Sigmoid colon (tissue), 7 donors: Measurements from ENCODE around the gene LCLAT1. TPM values are rescaled to one million over a fixed set of nuclear protein-coding genes. Genes with fewer than 3 reads are reported as not detected.

Experiments
- DNase-seq: peaks from one replicate; pipeline ENCODE4 v3.0.0-alpha.2; 2019
- H3K27ac ChIP-seq, 4 donors: fragments of 200-600 bp; sonication (generic); one replicate each; pipeline ENCODE4 v1.5.1; 2016 to 2019; ENCODE audit warnings: mild to moderate bottlenecking in 1 of 4
- H3K27me3 ChIP-seq, 3 donors: fragments of 200-600 bp; sonication (generic); one replicate each; pipeline ENCODE4 v1.5.1; 2019; ENCODE audit warnings: mild to moderate bottlenecking in 1 of 3
- H3K36me3 ChIP-seq, 4 donors: fragments of 200-600 bp; sonication (generic); one replicate each; pipeline ENCODE4 v1.5.1; 2016 to 2019
- H3K4me1 ChIP-seq, 4 donors: fragments of 200-600 bp; sonication (generic); one replicate each; pipeline ENCODE4 v1.5.1; 2017 to 2019
- H3K4me3 ChIP-seq, 4 donors: fragments of 200-600 bp; sonication (generic); one replicate each; pipeline ENCODE4 v1.5.1; 2017 to 2019; ENCODE audit warnings: mild to moderate bottlenecking in 2 of 4, moderate library complexity in 1 of 4
- H3K9me3 ChIP-seq, 4 donors: fragments of 200-600 bp in 3 of 4; sonication (generic) in 3 of 4; one replicate each; pipeline versions ENCODE4 v1.5.1 to v1.6.1; 2013 to 2019
- CTCF ChIP-seq, 4 experiments: fragments of 450-650 bp in 3 of 4; fragments of 200-600 bp in 1 of 4; IDR thresholded peaks; one replicate each; pipeline ENCODE4 v1.5.1; 2016 to 2019; ENCODE audit warnings: antibody characterized with exemption in 4 of 4, mild to moderate bottlenecking in 3 of 4, moderate library complexity in 2 of 4
- EP300 ChIP-seq, 4 donors: sonication (generic); formaldehyde crosslinking; IDR thresholded peaks; one replicate each; pipeline ENCODE4 v1.6.1; 2017; ENCODE audit warnings: antibody characterized with exemption in 4 of 4
- POLR2A ChIP-seq, 2 donors: fragments of 450-650 bp; IDR thresholded peaks; one replicate each; pipeline ENCODE4 v1.6.1; 2016; ENCODE audit warnings: antibody characterized with exemption in 2 of 2, mild to moderate bottlenecking in 2 of 2, moderate library complexity in 2 of 2
- POLR2AphosphoS5 ChIP-seq, 4 donors: sonication (generic); formaldehyde crosslinking; IDR thresholded peaks; one replicate each; pipeline ENCODE4 v1.6.1; 2017; ENCODE audit warnings: antibody characterized with exemption in 4 of 4
- WGBS, 2 donors: extraction: QIAGEN DNeasy Blood & Tissue Kit; methylation state at CpG; one replicate each; pipeline ENCODE4 v1.1.7; 2013; 5-methylcytosine and 5-hydroxymethylcytosine counted together
- intact Hi-C: fragments of 100-400 bp; cut with DNase I; formaldehyde crosslinking; loops from one replicate; pipeline ENCODE4 v1.15.1; 2023
- polyA plus RNA-seq, 3 donors: library from polyadenylated mRNA; stranded (reverse); fragments of 200-250 nt; gene quantifications; one replicate each; pipeline ENCODE4 v1.2.3, GENCODE V29; 2013
- total RNA-seq, 4 donors: library from RNA; depleted of rRNA; stranded (reverse); fragments of >200 nt; gene quantifications; one replicate each; pipeline ENCODE4 v1.1.0, GENCODE V29; 2016
- donor health status: healthy with polysubstance abuse.
- donor health status: Bipolar disorder and iron deficiency.
- donor health status: healthy.

Gene LCLAT1
- total and polyA plus RNA-seq, 7 donors: 1.2 to 17.2 (median 10.0) TPM

GRCh38 chr2:30565851-30566358 is 118.9 kb downstream of the LCLAT1 start:
- DNase-seq: no peak
- intact Hi-C loops: no loop called here
- Histone ChIP-seq H3K27me3 (no peaks in the 10 kb centered on the region), H3K36me3 (peaks cover 0 to 9% (median 0%) of the 10 kb centered on the region in 4 donors), H3K27ac (peak overlapping the region in 2 of 4 donors; percentile 12 to 29), H3K4me1 (peaks cover 0 to 10% (median 0%) of the 10 kb centered on the region in 4 donors), H3K4me3 (no peak overlapping the region), H3K9me3 (no peaks in the 10 kb centered on the region)
- 70 to 78% methylated on average over 5 of the region's 5 CpGs for WGBS, 2 donors
- TF ChIP-seq EP300 (IDR thresholded peaks at IDR 0.05) (no peak), POLR2A (IDR thresholded peaks at IDR 0.05) (no peak), CTCF (IDR thresholded peaks at IDR 0.05) (no peak), POLR2AphosphoS5 (IDR thresholded peaks at IDR 0.05) (no peak)

GRCh38 chr2:30566631-30567030 is 119.6 kb downstream of the LCLAT1 start:
- H3K27me3 ChIP-seq: no peaks in the 10 kb centered on the region
- H3K9me3 ChIP-seq: no peaks in the 10 kb centered on the region
- H3K4me3 ChIP-seq: no peak overlapping the region
- no peak for DNase-seq
- TF ChIP-seq POLR2A (IDR thresholded peaks at IDR 0.05) (no peak), POLR2AphosphoS5 (IDR thresholded peaks at IDR 0.05) (peak in 2 of 4 donors; percentile 15 to 24), EP300 (IDR thresholded peaks at IDR 0.05) (no peak), CTCF (IDR thresholded peaks at IDR 0.05) (no peak)
- H3K27ac ChIP-seq: peak overlapping the region in 2 of 4 donors; percentile 12 to 29
- peaks cover 0 to 9% (median 0%) of the 10 kb centered on the region in 4 donors for H3K36me3 ChIP-seq
- 90 to 93% methylated on average over 4 of the region's 4 CpGs for WGBS, 2 donors
- peaks cover 0 to 10% (median 0%) of the 10 kb centered on the region in 4 donors for H3K4me1 ChIP-seq
- intact Hi-C loops: no loop called here

GRCh38 chr2:30567317-30567716 is 120.3 kb downstream of the LCLAT1 start:
- H3K36me3 ChIP-seq: peaks cover 0 to 9% (median 0%) of the 10 kb centered on the region in 4 donors
- no peaks in the 10 kb centered on the region for H3K9me3 ChIP-seq
- peaks cover 0 to 10% (median 0%) of the 10 kb centered on the region in 4 donors for H3K4me1 ChIP-seq
- 97 to 98% methylated on average over 4 of the region's 4 CpGs for WGBS, 2 donors
- no peak for DNase-seq
- no peak overlapping the region for H3K4me3 ChIP-seq
- TF ChIP-seq POLR2A (IDR thresholded peaks at IDR 0.05) (no peak), POLR2AphosphoS5 (IDR thresholded peaks at IDR 0.05) (no peak), CTCF (IDR thresholded peaks at IDR 0.05) (no peak), EP300 (IDR thresholded peaks at IDR 0.05) (no peak)
- H3K27ac ChIP-seq: no peak overlapping the region
- intact Hi-C loops: no loop called here
- H3K27me3 ChIP-seq: no peaks in the 10 kb centered on the region

GRCh38 chr2:30569946-30570345 is 122.9 kb downstream of the LCLAT1 start:
- TF ChIP-seq POLR2A (IDR thresholded peaks at IDR 0.05) (no peak), CTCF (IDR thresholded peaks at IDR 0.05) (no peak), POLR2AphosphoS5 (IDR thresholded peaks at IDR 0.05) (no peak), EP300 (IDR thresholded peaks at IDR 0.05) (no peak)
- H3K27ac ChIP-seq: no peak overlapping the region
- H3K36me3 ChIP-seq: peaks cover 0 to 4% (median 0%) of the 10 kb centered on the region in 4 donors
- peaks cover 0 to 10% (median 0%) of the 10 kb centered on the region in 4 donors for H3K4me1 ChIP-seq
- H3K9me3 ChIP-seq: no peaks in the 10 kb centered on the region
- H3K27me3 ChIP-seq: no peaks in the 10 kb centered on the region
- intact Hi-C loops: no loop called here
- no peak for DNase-seq
- H3K4me3 ChIP-seq: no peak overlapping the region

GRCh38 chr2:30577151-30577550 is 130.1 kb downstream of the LCLAT1 start:
- DNase-seq: no peak
- H3K4me1 ChIP-seq: no peaks in the 10 kb centered on the region
- H3K27ac ChIP-seq: no peak overlapping the region
- H3K9me3 ChIP-seq: no peaks in the 10 kb centered on the region
- WGBS, 2 donors: 93% methylated on average over 4 of the region's 4 CpGs
- H3K4me3 ChIP-seq: no peak overlapping the region
- no peaks in the 10 kb centered on the region for H3K27me3 ChIP-seq
- TF ChIP-seq POLR2A (IDR thresholded peaks at IDR 0.05) (no peak), CTCF (IDR thresholded peaks at IDR 0.05) (no peak), POLR2AphosphoS5 (IDR thresholded peaks at IDR 0.05) (no peak), EP300 (IDR thresholded peaks at IDR 0.05) (no peak)
- intact Hi-C loops: no loop called here
- H3K36me3 ChIP-seq: no peaks in the 10 kb centered on the region
